ENCODE data around the gene AMOTL2. TPM values are rescaled to one million over a fixed set of nuclear protein-coding genes. Genes with fewer than 3 reads are reported as not detected.

Gene AMOTL2
- total and polyA plus RNA-seq, 10 of the 15 experiments (the other 5 are each of a cell fraction or from before 2014, with no cell fraction given): 0.20 to 0.33 TPM; not detected in 8

- SMC1A ChIA-PET (ENCODE audit: uncharacterized antibody, unreplicated experiment): no interaction called here
- H3K9ac ChIP-seq (ENCODE audit: control insufficient read depth, insufficient read depth, low read length): no peak overlapping the region
- no peak overlapping the region for H2AFZ ChIP-seq (ENCODE audit: control insufficient read depth, low read depth, low read length)
- no peaks in the 10 kb centered on the region for H3K4me1 ChIP-seq (ENCODE audit: control insufficient read depth, insufficient read depth, low read length)
- H3K36me3 ChIP-seq (ENCODE audit: control insufficient read depth in 2 of 2, insufficient read depth in 2 of 2, low read length in 1 of 2): no peaks in the 10 kb centered on the region
- BruUV-seq (replicated peaks): no TSS peak
- CTCF ChIA-PET: interaction anchor here (0.7 kb wide), 1 partner anchor 13 kb away, joined by 3 read pairs; no protein-coding TSS in a partner anchor
- RAD21 ChIA-PET (ENCODE audit: unreplicated experiment): no interaction called here
- H3K27me3 ChIP-seq (replicated peaks in 1 of 2; ENCODE audit: control insufficient read depth in 2 of 2, insufficient read depth in 2 of 2, low read length in 1 of 2): peaks cover 0 to 5% of the 10 kb centered on the region in 2 experiments; a peak in 3 of 4 replicates
- intact Hi-C loops (cut with micrococcal nuclease; ENCODE audit: unreplicated experiment): no loop called here
- 41% methylated on average over 5 of the region's 5 CpGs for WGBS (ENCODE audit: insufficient coverage, insufficient replicate concordance, low lambda C conversion rate, missing lambda C conversion rate)
- TF ChIP-seq CREM (IDR thresholded peaks at IDR 0.05; ENCODE audit: low read depth) (no peak), SIX5 (IDR thresholded peaks at IDR 0.05; ENCODE audit: low read depth, low read length, severe bottlenecking) (no peak), STAT1 (conservative IDR thresholded peaks at IDR 0.05) (no peak), ESRRA (IDR thresholded peaks at IDR 0.05; ENCODE audit: low read length) (no peak), POU2F2 (IDR thresholded peaks at IDR 0.05; ENCODE audit: borderline replicate concordance, low read depth, low read length) (no peak), ZNF384 (IDR thresholded peaks at IDR 0.05; ENCODE audit: borderline replicate concordance, low read depth, low read length) (no peak), DPF2 (IDR thresholded peaks at IDR 0.05) (no peak), ETV6 (conservative IDR thresholded peaks at IDR 0.05 in 1 of 2, IDR thresholded peaks at IDR 0.05 in 1 of 2; ENCODE audit: borderline replicate concordance in 1 of 2, low read depth in 1 of 2) (no peak), KDM1A (IDR thresholded peaks at IDR 0.05; ENCODE audit: borderline replicate concordance) (no peak), ZSCAN29 (IDR thresholded peaks at IDR 0.05) (no peak), PML (IDR thresholded peaks at IDR 0.05; ENCODE audit: low read length) (no peak), USF2 (IDR thresholded peaks at IDR 0.05; ENCODE audit: borderline replicate concordance, low read depth, low read length) (no peak), RBBP5 (conservative IDR thresholded peaks at IDR 0.05) (no peak), PBX3 (IDR thresholded peaks at IDR 0.05; ENCODE audit: insufficient replicate concordance, low read depth, low read length) (no peak)
- H4K20me1 ChIP-seq (ENCODE audit: control insufficient read depth, insufficient read depth): no peaks in the 10 kb centered on the region
- no peak overlapping the region for H3K4me2 ChIP-seq (ENCODE audit: control insufficient read depth, insufficient read depth)
- no peak for FAIRE-seq
- no peaks in the 10 kb centered on the region for H3K79me2 ChIP-seq (ENCODE audit: control insufficient read depth, insufficient read depth, low read length)
- POLR2A ChIA-PET: no interaction called here
- no peaks in the 10 kb centered on the region for H3K9me3 ChIP-seq (replicated peaks; ENCODE audit: control insufficient read depth, insufficient read depth, low read length)
- H3K4me3 ChIP-seq: no peak overlapping the region
- no peak overlapping the region for H3K27ac ChIP-seq (ENCODE audit: control insufficient read depth, insufficient read depth)
- DNase-seq (ENCODE audit: low read depth, low spot score): no peak
- no peak for ATAC-seq
- in situ Hi-C loops (cut with MboI): no loop called here
Observed at GRCh38 chr3:134355416-134355815, 18.8 kb downstream of the AMOTL2 start.
